ENCODE data around the gene LTBP4. TPM values are rescaled to one million over a fixed set of nuclear protein-coding genes. Genes with fewer than 3 reads are reported as not detected.
A peak's percentile ranks its signal among the peaks of the same experiment; 100 is the strongest.
"Not testable (repeated sequence)": the region's sequence is repeated elsewhere in the genome, so short reads cannot be mapped to it uniquely, and the experiment has no call there.

Gene LTBP4
- total and polyA plus RNA-seq, 2 experiments from 2014 or later = 50.2 to 163 TPM

DNA sequence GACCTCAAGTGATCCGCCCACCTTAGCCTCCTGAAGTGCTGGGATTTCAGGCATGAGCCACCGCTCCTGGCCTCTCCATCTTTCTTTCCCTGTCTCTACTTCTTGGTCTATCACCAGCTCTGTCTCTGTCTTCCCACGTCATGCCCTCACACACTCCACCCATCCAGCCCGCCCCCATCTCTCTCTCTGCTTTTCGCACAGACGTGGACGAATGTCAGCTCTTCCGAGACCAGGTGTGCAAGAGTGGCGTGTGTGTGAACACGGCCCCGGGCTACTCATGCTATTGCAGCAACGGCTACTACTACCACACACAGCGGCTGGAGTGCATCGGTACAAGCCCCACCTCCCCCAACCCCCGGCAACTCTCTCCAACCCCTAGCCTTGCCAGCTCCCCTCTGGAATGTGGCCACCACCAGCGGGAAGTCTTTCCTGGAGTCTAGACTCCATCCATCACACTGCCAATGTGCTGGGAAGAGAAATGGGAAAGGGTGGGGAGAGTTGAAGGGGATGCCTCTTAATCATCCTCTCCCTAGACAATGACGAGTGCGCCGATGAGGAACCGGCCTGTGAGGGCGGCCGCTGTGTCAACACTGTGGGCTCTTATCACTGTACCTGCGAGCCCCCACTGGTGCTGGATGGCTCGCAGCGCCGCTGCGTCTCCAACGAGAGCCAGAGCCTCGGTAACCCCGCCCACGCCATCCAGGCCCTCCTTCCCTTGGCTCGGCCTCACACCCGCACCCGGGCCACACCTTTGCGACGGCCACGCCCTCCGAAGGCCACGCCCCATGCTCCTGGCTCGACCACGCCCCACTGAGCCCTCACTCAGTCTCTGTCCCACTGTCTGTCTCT is 22.5 kb downstream of the LTBP4 start:
- WGBS (ENCODE audit: low lambda C conversion rate, missing lambda C conversion rate) = 33% methylated on average over 41 of the region's 41 CpGs
- Histone ChIP-seq H3K4me3 (no peak overlapping the region), H3K79me2 (no peaks in the 10 kb centered on the region), H3K36me3 (replicated peaks; ENCODE audit: insufficient read depth, low read depth) (no peaks in the 10 kb centered on the region), H3K4me1 (ENCODE audit: insufficient read depth) (no peaks in the 10 kb centered on the region), H3K9me2 (replicated peaks; ENCODE audit: insufficient read depth) (no peaks in the 10 kb centered on the region), H2AFZ (no peak overlapping the region), H3K27me3 (no peaks in the 10 kb centered on the region), H3K4me2 (peak overlapping the region; percentile 21), H3K27ac (no peak overlapping the region), H3K9me3 (ENCODE audit: low read depth) (no peaks in the 10 kb centered on the region), H4K20me1 (ENCODE audit: insufficient read depth, poor library complexity, severe bottlenecking) (no peaks in the 10 kb centered on the region)
- peak; percentile 91 for DNase-seq (ENCODE audit: low spot score)
- TF ChIP-seq CTCF (IDR thresholded peaks at IDR 0.05; ENCODE audit: poor library complexity) = no peak
- no peak for TF ChIP-seq EZH2 (IDR thresholded peaks at IDR 0.05; ENCODE audit: borderline replicate concordance)
- TF ChIP-seq EZH2phosphoT487 (IDR thresholded peaks at IDR 0.05; ENCODE audit: low read depth, severe bottlenecking, unreplicated experiment) = no peak

DNA sequence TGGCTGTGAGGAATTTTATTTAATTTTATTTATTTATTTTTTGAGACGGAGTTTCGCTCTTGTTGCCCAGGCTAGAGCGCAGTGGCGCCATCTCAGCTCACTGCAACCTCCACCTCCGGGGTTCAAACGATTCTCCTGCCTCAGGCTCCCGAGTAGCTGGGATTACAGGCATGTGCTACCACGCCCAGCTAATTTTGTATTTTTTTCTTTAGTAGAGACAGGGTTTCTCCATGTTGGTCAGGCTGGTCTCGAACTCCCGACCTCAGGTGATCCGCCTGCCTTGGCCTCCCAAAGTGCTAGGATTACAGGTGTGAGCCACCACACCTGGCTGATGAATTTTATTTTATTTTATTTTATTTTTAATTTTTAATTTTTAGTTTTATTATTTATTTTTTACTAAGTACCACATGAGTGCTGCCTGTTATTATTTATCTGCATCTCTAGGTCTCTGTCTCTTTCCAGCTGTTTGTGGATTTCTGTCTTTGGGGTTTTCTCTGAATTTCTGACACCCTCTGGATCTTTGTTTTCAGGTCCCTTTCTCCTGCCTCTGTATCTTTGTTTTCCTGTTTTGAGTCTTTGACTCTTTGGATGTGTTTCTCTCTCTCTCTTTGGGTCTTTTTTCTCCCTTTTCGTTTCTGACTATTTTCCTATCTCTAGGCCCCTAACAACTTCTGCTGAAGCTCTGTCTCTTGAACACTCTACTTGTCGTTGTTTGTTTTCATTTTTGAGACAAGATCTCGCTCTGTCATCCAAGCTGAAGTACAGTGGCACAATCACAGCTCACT is 23.4 kb downstream of the LTBP4 start:
- 89% methylated on average over 14 of the region's 14 CpGs for WGBS (ENCODE audit: low lambda C conversion rate, missing lambda C conversion rate)
- H3K4me3 ChIP-seq; H3K36me3 ChIP-seq (replicated peaks; ENCODE audit: insufficient read depth, low read depth); H3K9me3 ChIP-seq (ENCODE audit: low read depth); DNase-seq (ENCODE audit: low spot score); H2AFZ ChIP-seq; H3K27me3 ChIP-seq; H3K9me2 ChIP-seq (replicated peaks; ENCODE audit: insufficient read depth); H3K79me2 ChIP-seq; H3K27ac ChIP-seq; H3K4me1 ChIP-seq (ENCODE audit: insufficient read depth); H4K20me1 ChIP-seq (ENCODE audit: insufficient read depth, poor library complexity, severe bottlenecking); H3K4me2 ChIP-seq: not testable (repeated sequence)

GRCh38 chr19:40625406-40626120 is 24.4 kb downstream of the LTBP4 start:
- no peak overlapping the region for H3K27ac ChIP-seq
- no peaks in the 10 kb centered on the region for H3K9me3 ChIP-seq (ENCODE audit: low read depth)
- no peak for DNase-seq (ENCODE audit: low spot score)
- no peaks in the 10 kb centered on the region for H3K79me2 ChIP-seq
- no peak overlapping the region for H2AFZ ChIP-seq
- H3K4me1 ChIP-seq (ENCODE audit: insufficient read depth) = no peaks in the 10 kb centered on the region
- no peaks in the 10 kb centered on the region for H3K27me3 ChIP-seq
- H3K9me2 ChIP-seq (replicated peaks; ENCODE audit: insufficient read depth) = no peaks in the 10 kb centered on the region
- TF ChIP-seq EZH2 (IDR thresholded peaks at IDR 0.05; ENCODE audit: borderline replicate concordance) (no peak), EZH2phosphoT487 (IDR thresholded peaks at IDR 0.05; ENCODE audit: low read depth, severe bottlenecking, unreplicated experiment) (no peak), CTCF (IDR thresholded peaks at IDR 0.05; ENCODE audit: poor library complexity) (no peak)
- no peak overlapping the region for H3K4me2 ChIP-seq
- H3K4me3 ChIP-seq = no peak overlapping the region
- 85% methylated on average over 7 of the region's 7 CpGs for WGBS (ENCODE audit: low lambda C conversion rate, missing lambda C conversion rate)
- H3K36me3 ChIP-seq (replicated peaks; ENCODE audit: insufficient read depth, low read depth) = no peaks in the 10 kb centered on the region
- no peaks in the 10 kb centered on the region for H4K20me1 ChIP-seq (ENCODE audit: insufficient read depth, poor library complexity, severe bottlenecking)

Measured in hepatocyte (in vitro differentiated cells).